HG03039 (cell line): ENCODE data around the gene ERBB4.
"Not testable (repeated sequence)": the region's sequence is repeated elsewhere in the genome, so short reads cannot be mapped to it uniquely, and the experiment has no call there.

ENCODE experiments used
- ATAC-seq: cut with Tn5 transposase; IDR thresholded peaks from one replicate; pipeline ENCODE4 v1.9.1; 2021; ENCODE audit warnings: mild to moderate bottlenecking, moderate library complexity; ENCODE audit not compliant: unreplicated experiment

Gene ERBB4

DNA sequence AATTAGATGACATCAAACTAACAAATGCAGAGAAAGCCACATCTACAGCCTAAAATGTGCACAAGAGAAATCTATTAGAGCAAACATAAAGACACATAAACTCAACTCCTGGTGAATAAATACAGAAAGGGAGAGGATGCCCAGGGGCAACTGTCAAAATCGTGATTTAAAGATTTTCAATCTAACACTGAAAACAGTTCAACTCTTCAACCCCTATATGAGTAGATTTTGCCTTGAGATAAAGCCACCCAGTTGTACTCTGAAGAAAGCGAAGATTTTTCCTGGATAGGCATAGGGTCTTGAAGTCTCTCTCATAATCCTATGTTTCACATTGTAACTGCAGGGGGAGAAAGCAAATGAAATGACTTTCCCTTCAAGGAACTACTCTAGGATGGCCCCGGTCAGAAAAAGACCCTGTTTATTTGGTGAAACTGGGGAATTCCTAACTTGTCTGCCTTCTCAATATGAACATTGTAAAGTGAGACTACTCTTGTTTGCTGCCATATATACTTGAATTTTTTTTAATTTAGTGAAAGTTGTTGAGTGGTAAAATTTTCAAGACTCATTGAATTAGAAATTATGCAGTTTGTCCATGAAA, 226.7 kb downstream of the ERBB4 start:
- ATAC-seq, result no peak

GRCh38 chr2:212299943-212300342, 238.7 kb downstream of the ERBB4 start:
- ATAC-seq, result no peak

GRCh38 chr2:212299333-212299732, 239.3 kb downstream of the ERBB4 start:
- ATAC-seq, result no peak

GRCh38 chr2:212295571-212295970, 243.0 kb downstream of the ERBB4 start:
- no peak for ATAC-seq

GRCh38 chr2:212294816-212295215, 243.8 kb downstream of the ERBB4 start:
- no peak for ATAC-seq

DNA sequence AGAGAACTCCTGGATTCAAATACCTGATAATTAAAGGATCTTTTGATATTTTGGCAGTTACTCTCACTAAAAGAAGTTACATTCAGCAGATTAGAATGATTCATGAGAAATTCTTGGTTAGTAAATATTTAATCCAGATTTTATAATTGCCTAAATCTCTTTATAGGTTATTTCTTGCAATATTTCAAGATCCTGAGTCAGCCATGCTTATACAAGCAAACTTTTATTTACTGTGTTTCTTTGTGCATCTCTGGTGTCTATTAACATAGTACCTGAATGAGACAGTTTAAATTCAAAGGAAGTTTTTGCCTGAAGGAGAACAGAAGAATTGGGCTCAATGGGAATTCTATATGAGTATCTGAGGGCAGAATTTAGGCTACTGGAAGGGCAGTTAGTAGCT, 249.3 kb downstream of the ERBB4 start:
- ATAC-seq, result no peak

GRCh38 chr2:212288308-212288707, 250.3 kb downstream of the ERBB4 start:
- ATAC-seq, result no peak

GRCh38 chr2:212284166-212284565, 254.4 kb downstream of the ERBB4 start:
- no peak for ATAC-seq

DNA sequence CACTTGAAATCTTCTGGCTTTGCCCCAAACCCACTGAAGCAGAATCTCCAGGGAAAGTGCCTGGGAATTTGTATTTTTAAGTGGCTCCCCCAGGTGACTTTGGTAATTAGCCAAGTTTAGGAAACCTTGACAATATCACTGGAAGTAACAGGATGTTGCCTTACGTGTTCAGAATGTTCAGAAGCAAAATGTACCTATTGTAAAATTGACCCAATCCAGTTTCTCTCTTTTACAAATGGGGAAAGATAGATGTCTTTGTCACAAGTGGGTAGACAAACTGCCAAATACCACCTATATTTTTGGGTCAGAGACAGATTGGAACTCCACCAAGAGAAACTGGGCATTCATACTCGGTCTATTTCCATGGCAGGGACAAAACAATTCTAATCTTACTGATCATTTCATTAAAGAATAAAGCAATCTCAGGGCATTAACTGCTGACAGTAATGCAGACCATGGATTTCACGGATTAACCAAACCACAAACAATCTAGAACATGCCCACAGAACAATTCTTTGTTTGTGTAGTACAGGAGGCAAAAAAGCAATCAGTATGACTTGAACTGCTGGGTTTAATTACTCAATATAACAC, 255.8 kb downstream of the ERBB4 start:
- ATAC-seq, result no peak

DNA sequence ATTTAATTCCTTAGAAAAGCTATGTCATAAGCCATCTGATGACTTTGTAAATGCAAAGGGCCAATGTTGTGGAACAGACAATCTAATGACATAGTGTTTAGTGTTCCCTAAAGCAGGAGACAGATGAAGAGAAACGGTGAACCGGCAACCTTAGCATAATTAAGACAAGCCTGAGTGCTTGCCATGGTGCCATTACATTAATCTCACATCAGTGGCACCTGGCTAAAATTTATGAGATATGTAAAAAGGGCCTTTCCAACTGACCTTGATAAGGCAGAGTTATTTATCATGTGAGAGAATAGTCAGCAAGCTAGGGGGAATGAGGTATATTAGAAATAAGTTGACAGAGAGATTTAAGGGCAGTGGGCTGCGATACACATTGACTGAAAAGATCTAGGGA, 261.8 kb downstream of the ERBB4 start:
- ATAC-seq, result no peak

GRCh38 chr2:212274215-212274614, 264.4 kb downstream of the ERBB4 start:
- ATAC-seq, result no peak

DNA sequence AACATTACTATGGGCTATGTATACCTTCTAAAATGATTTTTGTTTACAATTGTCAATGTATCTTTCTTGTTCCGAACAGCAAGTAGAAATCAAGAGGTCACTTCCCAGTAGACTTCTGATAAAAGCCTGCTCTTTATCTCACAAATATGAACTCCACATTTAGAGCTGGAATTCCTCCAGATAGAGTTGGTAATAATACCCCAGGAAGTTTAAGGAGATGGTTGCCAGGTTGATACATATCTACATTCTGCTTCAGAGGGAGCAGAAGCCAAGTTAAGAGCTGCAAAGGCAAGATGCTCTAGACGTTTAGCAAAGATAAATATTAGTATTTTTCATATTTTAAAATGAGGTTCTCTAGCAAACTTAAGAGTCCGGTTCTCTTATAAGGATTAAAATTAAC, 267.0 kb downstream of the ERBB4 start:
- no peak for ATAC-seq

DNA sequence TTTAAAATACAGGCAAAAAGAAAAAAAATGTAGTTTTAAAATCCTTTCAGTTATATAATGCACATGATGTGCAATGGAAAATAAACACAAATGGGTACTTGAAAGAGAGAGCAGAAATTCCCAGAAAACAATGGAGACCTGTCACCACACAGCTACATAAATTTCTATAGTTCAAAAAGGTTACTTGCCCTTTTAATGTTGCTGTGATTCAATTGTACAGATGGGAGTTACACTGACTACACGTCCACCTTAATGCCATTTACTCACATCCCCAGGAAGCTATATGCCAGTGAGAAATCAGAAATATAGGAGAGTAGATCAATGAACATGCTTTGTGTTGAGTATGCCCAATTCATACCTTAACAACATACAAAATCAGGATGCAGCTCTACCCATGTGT, 269.6 kb downstream of the ERBB4 start:
- no peak for ATAC-seq

GRCh38 chr2:212266297-212266696, 272.3 kb downstream of the ERBB4 start:
- ATAC-seq, result no peak

GRCh38 chr2:212265777-212266176, 272.8 kb downstream of the ERBB4 start:
- no peak for ATAC-seq

GRCh38 chr2:212264187-212264586, 274.4 kb downstream of the ERBB4 start:
- ATAC-seq, result no peak

DNA sequence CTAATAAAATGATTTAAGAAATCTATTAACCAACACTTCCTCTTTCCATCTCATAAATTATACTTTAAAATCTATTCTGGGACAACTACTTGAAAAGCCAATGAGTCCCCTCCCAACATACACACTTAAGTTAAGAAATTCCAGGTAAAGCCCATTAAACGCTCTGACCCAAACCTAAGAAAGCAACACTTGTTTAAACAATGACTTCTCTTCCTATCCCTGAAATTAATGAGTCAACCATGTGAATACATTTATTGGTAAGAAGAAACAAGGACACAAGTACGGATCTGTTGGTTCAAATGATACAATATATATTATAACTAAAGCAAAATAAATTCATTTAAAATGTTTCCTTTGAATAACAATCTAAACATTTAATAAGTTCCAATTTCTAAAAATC, 279.4 kb downstream of the ERBB4 start:
- ATAC-seq, result no peak

GRCh38 chr2:212254339-212254738, 284.3 kb downstream of the ERBB4 start:
- ATAC-seq, result no peak

GRCh38 chr2:212249451-212249850, 289.2 kb downstream of the ERBB4 start:
- ATAC-seq, result no peak

- no peak for ATAC-seq
These were observed 292.7 kb downstream of the ERBB4 start for GRCh38 chr2:212245880-212246279.

DNA sequence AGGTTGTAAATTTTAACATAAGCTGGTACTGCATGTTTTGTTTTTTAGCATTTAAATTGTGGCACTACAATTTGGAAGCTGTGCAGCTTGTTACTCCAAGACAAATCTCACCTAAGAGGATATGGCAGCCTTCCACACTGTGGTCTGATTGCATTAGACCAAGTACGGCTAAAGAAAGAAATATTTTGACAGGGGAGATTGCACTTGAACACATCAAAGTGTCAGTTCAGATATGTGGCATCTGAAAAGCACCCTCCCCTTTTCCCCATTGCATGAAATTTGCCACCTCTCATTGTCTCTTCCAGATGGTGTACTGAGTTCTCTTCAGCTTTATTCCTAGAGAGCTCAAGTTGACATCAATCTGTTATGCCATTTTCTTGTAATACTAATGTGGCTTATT, 295.9 kb downstream of the ERBB4 start:
- no peak for ATAC-seq

DNA sequence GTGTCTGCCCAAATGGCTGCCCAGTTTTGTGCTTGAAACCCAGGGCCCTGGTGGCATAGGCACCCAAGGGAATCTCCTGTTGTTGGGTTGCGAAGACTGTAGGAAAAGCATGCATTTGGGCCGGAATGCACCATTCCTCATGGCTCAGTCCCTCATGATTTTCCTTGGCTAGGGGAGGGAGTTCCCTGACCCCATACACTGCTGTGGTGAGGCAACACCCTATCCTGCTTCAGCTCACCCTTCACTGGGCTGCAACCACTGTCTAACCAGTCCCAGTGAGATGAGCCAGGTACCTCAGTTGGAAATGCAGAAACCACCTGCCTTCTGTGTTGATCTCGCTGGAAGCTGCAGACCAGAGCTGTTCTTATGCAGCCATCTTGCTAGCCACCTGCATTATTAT, 300.4 kb downstream of the ERBB4 start:
- not testable (repeated sequence) for ATAC-seq
